GM18951 (cell line): ENCODE results near the gene PIGK.

Experiments
- POLR2A ChIP-seq: IDR thresholded peaks from 4 replicates; pipeline ENCODE4 v1.6.1; 2011; ENCODE audit warnings: mild to moderate bottlenecking; ENCODE audit not compliant: insufficient read length, insufficient read depth; ENCODE audit errors: extremely low read depth
- in situ Hi-C: fragments of 300-500 bp; cut with MboI; formaldehyde crosslinking; loops from one replicate; pipeline ENCODE4 v1.12.0; 2022; ENCODE audit warnings: low sequenced_read_pairs, mixed read lengths, inconsistent platforms; ENCODE audit not compliant: unreplicated experiment

PIGK gene

GRCh38 chr1:77219166-77219887, at the start of gene PIGK:
PIGK (minus strand) TSS chr1:77219430; CDS start chr1:77219402, 28 bp downstream.
- in situ Hi-C loops = no loop called here
- peak; percentile 88 for TF ChIP-seq POLR2A

DNA sequence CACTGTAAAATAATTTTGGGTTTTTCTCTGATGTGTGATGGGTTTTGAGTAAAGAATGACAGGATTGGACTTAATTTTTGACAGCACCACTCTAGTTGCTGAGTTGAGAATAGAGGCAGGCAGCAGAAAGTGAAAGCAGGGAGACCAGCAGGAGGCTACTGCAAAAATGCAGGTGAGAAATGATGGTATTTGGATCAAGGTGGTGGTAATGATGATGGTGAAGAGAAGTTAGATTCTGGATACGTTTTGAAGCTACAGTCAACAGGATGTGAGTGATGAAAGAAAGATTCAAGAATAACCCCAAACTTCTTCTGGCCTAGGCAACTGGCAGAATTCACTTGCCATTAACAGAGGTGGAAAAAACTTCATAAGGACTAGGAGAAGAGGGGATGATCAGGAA, 47.8 kb upstream of the PIGK start:
- TF ChIP-seq POLR2A = no peak
- in situ Hi-C loops = no loop called here

- in situ Hi-C loops = no loop called here
- no peak for TF ChIP-seq POLR2A
Measured at GRCh38 chr1:77265180-77265579, 46.0 kb upstream of the PIGK start.

- TF ChIP-seq POLR2A = no peak
- in situ Hi-C loops = no loop called here
Measured at GRCh38 chr1:77263708-77264107, 44.5 kb upstream of the PIGK start.

- in situ Hi-C loops = no loop called here
- TF ChIP-seq POLR2A = no peak
Measured at GRCh38 chr1:77253211-77253610, 34.0 kb upstream of the PIGK start.

GRCh38 chr1:77250126-77250525, 30.9 kb upstream of the PIGK start:
- TF ChIP-seq POLR2A = no peak
- in situ Hi-C loops = no loop called here

GRCh38 chr1:77245830-77246229, 26.6 kb upstream of the PIGK start:
- no peak for TF ChIP-seq POLR2A
- in situ Hi-C loops = no loop called here

DNA sequence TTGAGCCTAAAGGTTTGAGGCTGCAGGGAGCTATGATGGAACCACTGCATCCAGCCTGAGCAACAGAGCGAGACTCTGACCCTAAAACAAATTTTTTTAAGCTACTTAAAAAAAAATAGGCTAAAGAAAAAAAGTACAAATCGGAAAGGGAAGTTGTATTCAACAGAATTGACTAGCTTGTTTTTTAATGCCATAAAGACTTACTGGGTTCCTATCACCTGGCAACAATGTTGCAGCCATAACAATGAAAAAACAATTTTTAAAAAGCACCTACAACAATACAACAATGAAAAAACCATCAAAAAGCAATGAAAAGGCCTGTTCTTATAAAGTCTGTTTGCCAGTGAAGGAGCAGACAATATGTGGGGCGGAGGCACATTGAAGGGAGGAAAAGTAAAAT, 20.1 kb upstream of the PIGK start:
- TF ChIP-seq POLR2A = no peak
- in situ Hi-C loops = no loop called here

DNA sequence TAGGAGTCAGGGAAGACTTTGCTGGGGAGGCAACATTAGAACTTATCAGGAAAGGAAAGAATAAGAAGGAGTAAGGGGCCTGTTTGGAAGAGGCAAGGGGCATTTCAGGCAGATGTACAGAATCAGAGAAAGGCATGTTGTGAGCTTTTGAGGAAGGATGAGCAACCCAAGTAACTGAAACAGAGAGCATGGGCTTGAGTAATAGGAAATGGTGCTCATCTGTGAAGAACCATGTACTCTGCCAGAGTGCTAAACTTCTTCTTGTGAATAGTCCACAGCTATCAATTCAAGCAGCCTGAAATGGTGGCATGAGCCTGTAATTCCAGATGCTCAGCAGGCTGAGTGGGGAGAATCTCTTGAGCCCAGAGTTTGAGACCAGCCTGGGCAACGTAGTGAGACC, 19.2 kb upstream of the PIGK start:
- TF ChIP-seq POLR2A = no peak
- in situ Hi-C loops = no loop called here

- TF ChIP-seq POLR2A = no peak
- in situ Hi-C loops = no loop called here
Measured at GRCh38 chr1:77234943-77235342, 15.7 kb upstream of the PIGK start.

DNA sequence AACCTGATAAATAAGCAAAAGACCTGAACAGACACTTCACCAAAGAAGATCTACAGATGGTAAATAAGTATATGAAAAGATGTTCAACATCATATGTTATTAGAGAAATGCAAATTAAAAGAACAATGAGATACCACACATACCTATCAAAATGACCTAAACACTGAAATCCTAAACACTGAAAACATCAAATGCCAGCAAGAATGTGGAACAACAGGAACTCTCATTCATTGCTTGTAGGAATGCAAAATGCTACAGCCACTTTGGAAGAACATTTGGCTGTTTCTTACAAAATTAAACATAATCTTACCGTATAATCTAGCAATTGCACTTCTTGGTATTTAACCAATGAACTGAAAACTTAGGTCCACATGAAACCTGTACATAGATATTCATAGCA, 14.9 kb upstream of the PIGK start:
- in situ Hi-C loops = no loop called here
- TF ChIP-seq POLR2A = no peak

DNA sequence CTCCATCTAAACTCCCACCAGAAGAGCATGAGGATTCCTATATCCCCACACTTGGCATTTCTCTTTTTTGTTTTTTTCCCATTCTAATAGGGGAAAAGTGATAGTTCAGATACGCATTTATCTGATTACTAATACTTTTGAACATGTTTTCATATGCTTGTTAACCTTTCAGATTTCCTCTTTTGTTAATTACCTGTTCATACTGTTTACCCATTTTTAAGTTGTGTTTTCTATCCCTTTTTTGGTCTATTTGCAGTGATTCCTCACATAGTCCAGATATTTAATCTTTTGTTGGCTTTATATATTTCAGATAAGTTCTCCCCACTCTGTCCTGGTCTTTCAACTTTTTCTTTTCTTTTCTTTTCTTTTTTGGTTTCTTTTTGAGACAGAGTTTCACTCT, 13.6 kb upstream of the PIGK start:
- in situ Hi-C loops = no loop called here
- no peak for TF ChIP-seq POLR2A

GRCh38 chr1:77230051-77230450, 10.8 kb upstream of the PIGK start:
- in situ Hi-C loops = no loop called here

DNA sequence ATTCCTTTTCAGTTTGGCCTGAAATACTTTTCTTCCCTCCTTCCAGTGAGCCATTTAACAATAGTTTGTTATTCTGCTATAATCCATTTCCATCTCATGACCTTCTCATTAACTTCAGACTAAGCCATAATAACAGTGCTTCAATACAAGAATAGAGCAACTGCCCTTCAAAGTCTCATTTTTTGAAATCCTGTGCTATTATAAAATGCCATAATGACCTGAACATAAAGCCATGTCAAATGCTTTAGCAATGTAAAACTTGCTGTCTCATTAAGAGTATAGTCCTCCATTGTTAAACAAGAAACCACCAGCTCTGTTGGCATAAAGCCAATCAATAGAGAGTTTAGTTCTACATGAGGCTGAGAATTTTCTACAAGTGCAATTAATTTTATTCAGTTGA, 9.6 kb upstream of the PIGK start:
- in situ Hi-C loops = no loop called here
- no peak for TF ChIP-seq POLR2A

More at GRCh38 chr1:77230051-77230450, 10.8 kb upstream of the PIGK start:
- TF ChIP-seq POLR2A = no peak

DNA sequence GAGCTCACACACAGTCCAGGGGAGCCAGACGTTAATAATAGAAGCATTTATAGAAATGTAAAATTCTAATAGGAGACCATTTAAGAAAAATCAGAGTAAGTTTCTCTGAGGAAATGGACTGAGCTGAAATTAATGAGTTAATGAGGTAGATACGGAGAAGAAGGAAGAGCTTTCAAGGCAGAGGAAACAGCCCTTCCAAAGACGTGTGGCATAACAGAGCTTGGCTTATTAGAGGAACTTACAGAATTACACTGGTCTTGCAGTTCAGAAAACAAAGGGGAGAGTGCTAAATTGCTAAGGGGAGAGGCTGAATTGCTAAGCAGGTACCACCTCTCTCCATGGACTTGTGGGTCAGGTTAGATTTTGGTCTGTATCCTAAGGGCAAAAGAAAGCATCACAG, 8.2 kb upstream of the PIGK start:
- in situ Hi-C loops = no loop called here
- TF ChIP-seq POLR2A = no peak

GRCh38 chr1:77222496-77222895, 3.3 kb upstream of the PIGK start:
- in situ Hi-C loops = no loop called here
- no peak for TF ChIP-seq POLR2A
